Stomach (tissue), 9 donors: ENCODE measurements around the gene ECHDC3. TPM values are rescaled to one million over a fixed set of nuclear protein-coding genes. Genes with fewer than 3 reads are reported as not detected.

Experiments
- DNase-seq, 2 donors: peaks; one replicate each; pipeline versions ENCODE4 v3.0.0 to v3.0.0-alpha.2; 2013 to 2019
- H3K27ac ChIP-seq, 5 donors: fragments of 200-600 bp in 4 of 5; sonication (generic) in 4 of 5; one replicate each; pipeline ENCODE4 v1.5.1; 2013 to 2019; ENCODE audit warnings: mild to moderate bottlenecking in 1 of 5, moderate library complexity in 1 of 5
- H3K27me3 ChIP-seq, 3 donors: fragments of 200-600 bp; sonication (generic); one replicate each; pipeline ENCODE4 v1.5.1; 2017 to 2019; ENCODE audit warnings: mixed run types in 1 of 3
- H3K36me3 ChIP-seq, 4 donors: fragments of 200-600 bp; sonication (generic); 1 replicate in 3 of 4; 2 replicates in 1 of 4; pipeline ENCODE4 v1.5.1; 2016 to 2019
- H3K4me1 ChIP-seq, 4 donors: fragments of 200-600 bp; sonication (generic); one replicate each; pipeline ENCODE4 v1.5.1; 2016 to 2019
- H3K4me3 ChIP-seq, 4 donors: fragments of 200-600 bp; sonication (generic) in 3 of 4; one replicate each; pipeline ENCODE4 v1.5.1; 2016 to 2019; ENCODE audit warnings: mild to moderate bottlenecking in 1 of 4
- H3K9me3 ChIP-seq, 4 donors: fragments of 200-600 bp; sonication (generic); one replicate each; pipeline ENCODE4 v1.5.1; 2016 to 2019
- CTCF ChIP-seq, 7 experiments: fragments of 450-650 bp in 4 of 7; fragments of 200-600 bp in 3 of 7; sonication (generic) in 3 of 7; IDR thresholded peaks; one replicate each; pipeline ENCODE4 v1.5.1; 2016 to 2019; ENCODE audit warnings: antibody characterized with exemption in 7 of 7, control low read depth in 2 of 7, mild to moderate bottlenecking in 1 of 7
- EP300 ChIP-seq: sonication (generic); formaldehyde crosslinking; IDR thresholded peaks from one replicate; pipeline ENCODE4 v1.6.1; 2017; ENCODE audit warnings: antibody characterized with exemption
- POLR2A ChIP-seq, 4 donors: fragments of 450-650 bp; IDR thresholded peaks; one replicate each; pipeline ENCODE4 v1.6.1; 2016; ENCODE audit warnings: antibody characterized with exemption in 4 of 4, control low read depth in 2 of 4, mild to moderate bottlenecking in 1 of 4, moderate library complexity in 1 of 4
- POLR2AphosphoS5 ChIP-seq, 3 donors: sonication (generic); formaldehyde crosslinking; IDR thresholded peaks; one replicate each; pipeline ENCODE4 v1.6.1; 2016; ENCODE audit warnings: antibody characterized with exemption in 3 of 3
- WGBS, 5 donors: extraction: QIAGEN DNeasy Blood & Tissue Kit in 3 of 5; methylation state at CpG; one replicate each; pipeline versions ENCODE4 v1.1.5 to v1.1.7; 2013 to 2018; 5-methylcytosine and 5-hydroxymethylcytosine counted together
- intact Hi-C: fragments of 100-400 bp; cut with DNase I; formaldehyde crosslinking; loops from one replicate; pipeline ENCODE4 v1.15.1; 2023; ENCODE audit warnings: low total_unique reads
- polyA plus RNA-seq, 3 donors: library from polyadenylated mRNA; stranded (reverse); fragments of 200-250 nt; gene quantifications; one replicate each; pipeline ENCODE4 v1.2.3, GENCODE V29; 2013
- total RNA-seq, 5 donors: library from RNA; depleted of rRNA; stranded (reverse); fragments of >200 nt; gene quantifications; one replicate each; pipeline versions ENCODE4 v1.1.0 to v1.2.3, GENCODE V29; 2014 to 2016
- donor health status: healthy with polysubstance abuse.
- donor health status: Bipolar disorder and iron deficiency.
- donor health status: healthy.

The ECHDC3 gene
- total and polyA plus RNA-seq, 8 donors = 0.58 to 70.6 (median 30.7) TPM

DNA sequence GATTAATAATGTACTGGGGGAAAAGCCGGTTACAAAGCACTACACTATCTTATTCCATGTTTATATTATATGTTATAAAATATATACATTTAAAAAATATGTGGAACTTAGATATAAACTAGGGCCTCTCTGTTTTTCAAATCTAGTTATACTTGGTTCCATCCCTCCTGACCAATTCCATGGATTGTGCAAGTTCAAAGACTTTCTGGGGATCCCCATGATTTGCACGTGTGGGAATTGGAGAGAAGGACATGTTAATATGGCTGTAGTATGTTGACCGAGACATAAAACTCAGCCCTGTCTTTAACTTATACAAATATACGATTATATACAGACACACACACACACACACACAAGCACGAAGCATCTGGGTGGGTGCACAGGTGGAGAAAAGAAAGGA, 18.8 kb upstream of the ECHDC3 start:
- Histone ChIP-seq H3K9me3 (peaks cover 0 to 1% (median 0%) of the 10 kb centered on the region in 4 donors), H3K4me1 (peaks cover 0 to 12% (median 3%) of the 10 kb centered on the region in 4 donors), H3K36me3 (no peaks in the 10 kb centered on the region), H3K27me3 (no peaks in the 10 kb centered on the region), H3K27ac (no peak overlapping the region), H3K4me3 (no peak overlapping the region)
- intact Hi-C loops = loop anchor here (5.0 kb wide), 1 partner anchor 206 kb away; no protein-coding TSS in a partner anchor
- no peak for DNase-seq
- TF ChIP-seq CTCF (IDR thresholded peaks at IDR 0.05) = no peak
- no peak for TF ChIP-seq EP300
- TF ChIP-seq POLR2AphosphoS5 (IDR thresholded peaks at IDR 0.05) = no peak
- TF ChIP-seq POLR2A (IDR thresholded peaks at IDR 0.05) = no peak
- 77 to 90% (median 85%) methylated on average over 5 of the region's 5 CpGs for WGBS, 5 donors

DNA sequence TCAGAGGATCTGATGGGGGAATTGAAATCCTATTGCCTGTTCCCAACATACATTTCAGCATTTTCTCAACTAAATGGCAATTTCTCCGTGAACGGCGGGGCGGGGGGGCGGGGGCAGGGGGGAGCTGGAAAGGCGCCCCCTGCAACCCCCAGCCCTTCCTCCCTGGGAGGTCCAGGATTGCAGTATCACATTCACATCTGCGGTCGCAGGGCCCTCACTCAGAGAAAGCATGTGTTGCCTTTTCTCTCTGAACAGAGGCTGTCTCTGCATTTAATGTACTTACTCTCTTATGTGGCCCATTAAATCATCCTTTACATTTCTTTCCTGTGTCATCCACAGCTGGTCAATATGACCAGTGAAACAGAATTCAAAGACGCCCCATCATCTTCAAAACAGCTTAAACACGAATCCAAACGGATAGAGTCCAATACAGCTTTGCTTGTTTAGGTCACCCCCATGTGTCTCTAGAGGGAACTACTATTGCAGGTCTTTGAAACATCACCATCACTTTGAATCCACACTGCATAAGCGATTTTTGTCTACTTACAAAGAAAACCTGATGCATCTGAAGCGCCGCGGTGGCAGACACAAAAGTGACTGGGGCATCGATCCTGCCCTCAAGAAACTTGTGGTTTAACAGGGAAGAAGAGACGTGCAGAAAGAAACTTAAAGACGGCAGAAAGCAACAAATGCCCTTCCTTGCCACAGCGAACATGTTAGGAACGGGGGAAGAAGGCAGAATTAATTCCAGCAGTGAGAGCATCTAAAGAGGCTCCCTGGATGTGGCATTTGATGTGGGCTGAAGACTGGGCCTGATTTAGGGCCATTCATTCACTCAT, 17.0 kb upstream of the ECHDC3 start:
- H3K4me3 ChIP-seq = no peak overlapping the region
- intact Hi-C loops = loop anchor here (5.0 kb wide), 1 partner anchor 208 kb away; no protein-coding TSS in a partner anchor

GRCh38 chr10:11725912-11726311, 16.3 kb upstream of the ECHDC3 start:
- intact Hi-C loops = no loop called here
- no peaks in the 10 kb centered on the region for H3K27me3 ChIP-seq
- H3K27ac ChIP-seq = peak overlapping the region in 3 of 5 donors; percentile 2 to 32 (median 18)
- DNase-seq = peak; percentile 57 to 71
- peaks cover 0 to 5% (median 0%) of the 10 kb centered on the region in 4 donors for H3K9me3 ChIP-seq
- H3K36me3 ChIP-seq = no peaks in the 10 kb centered on the region
- H3K4me1 ChIP-seq = peaks cover 0 to 12% (median 3%) of the 10 kb centered on the region in 4 donors
- TF ChIP-seq EP300 = no peak
- TF ChIP-seq POLR2AphosphoS5 (IDR thresholded peaks at IDR 0.05) = peak in 2 of 3 donors; percentile 13 to 28
- 32 to 52% (median 48%) methylated on average over 10 of the region's 10 CpGs for WGBS, 5 donors
- H3K4me3 ChIP-seq = no peak overlapping the region

More for the DNA sequence above, 17.0 kb upstream of the ECHDC3 start:
- Histone ChIP-seq H3K9me3 (peaks cover 0 to 5% (median 0%) of the 10 kb centered on the region in 4 donors), H3K27me3 (no peaks in the 10 kb centered on the region), H3K36me3 (no peaks in the 10 kb centered on the region), H3K4me1 (peaks cover 0 to 12% (median 3%) of the 10 kb centered on the region in 4 donors), H3K27ac (peak overlapping the region in 4 of 5 donors; percentile 2 to 32 (median 19))
- TF ChIP-seq EP300 (no peak), POLR2AphosphoS5 (IDR thresholded peaks at IDR 0.05) (no peak), CTCF (IDR thresholded peaks at IDR 0.05) (peak in 5 of 7 experiments; percentile 45 to 65 (median 48)), POLR2A (IDR thresholded peaks at IDR 0.05) (no peak)
- WGBS, 5 donors = 55 to 64% (median 59%) methylated on average over 20 of the region's 20 CpGs
- DNase-seq = peak in 1 of 2 donors; percentile 79

GRCh38 chr10:11727563-11727962, 14.6 kb upstream of the ECHDC3 start:
- Histone ChIP-seq H3K27me3 (no peaks in the 10 kb centered on the region), H3K9me3 (peaks cover 0 to 5% (median 0%) of the 10 kb centered on the region in 4 donors), H3K27ac (no peak overlapping the region), H3K36me3 (no peaks in the 10 kb centered on the region), H3K4me1 (peaks cover 0 to 12% (median 3%) of the 10 kb centered on the region in 4 donors), H3K4me3 (no peak overlapping the region)
- WGBS, 5 donors = 87 to 93% (median 89%) methylated on average over 4 of the region's 4 CpGs
- TF ChIP-seq EP300 = no peak
- TF ChIP-seq POLR2A (IDR thresholded peaks at IDR 0.05) = no peak
- TF ChIP-seq CTCF (IDR thresholded peaks at IDR 0.05) = no peak
- TF ChIP-seq POLR2AphosphoS5 (IDR thresholded peaks at IDR 0.05) = no peak
- intact Hi-C loops = no loop called here
- no peak for DNase-seq
